ENCODE measurements around the gene PRKCB.

Gene PRKCB

DNA sequence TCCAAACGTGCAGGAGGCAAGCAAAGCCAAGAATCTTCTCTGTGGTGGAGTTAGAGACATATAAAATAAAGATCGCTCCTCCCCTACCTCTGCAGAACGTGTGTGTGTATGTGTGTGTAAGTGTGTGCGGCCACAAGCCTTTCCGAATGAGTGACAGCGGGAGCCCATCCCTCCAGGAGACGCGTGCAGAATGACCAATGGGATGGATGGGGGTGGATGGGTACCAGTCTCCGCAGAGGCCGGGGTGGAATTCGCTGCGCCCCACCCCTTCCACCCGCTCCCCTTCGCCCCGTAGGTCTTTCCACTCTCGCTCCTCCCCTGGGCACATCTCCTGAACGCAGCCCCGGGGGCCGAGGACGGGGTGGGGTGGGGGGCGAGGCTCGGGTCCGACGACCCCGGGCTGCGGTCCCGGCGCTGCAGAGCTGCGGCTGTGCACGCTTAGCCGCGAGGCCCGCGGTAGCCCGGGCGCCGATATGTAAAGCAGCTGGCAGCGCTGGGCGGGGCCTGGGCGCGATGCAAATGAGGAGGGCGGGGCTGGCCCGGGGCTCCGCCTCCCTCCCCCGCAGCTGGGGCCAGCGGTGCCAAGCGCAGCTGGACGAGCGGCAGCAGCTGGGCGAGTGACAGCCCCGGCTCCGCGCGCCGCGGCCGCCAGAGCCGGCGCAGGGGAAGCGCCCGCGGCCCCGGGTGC is at the start of gene PRKCB:
TSS of gene PRKCB (plus strand) at position 594 of the 688 bp plus-strand sequence.
- peak; percentile 72 for DNase-seq

DNA sequence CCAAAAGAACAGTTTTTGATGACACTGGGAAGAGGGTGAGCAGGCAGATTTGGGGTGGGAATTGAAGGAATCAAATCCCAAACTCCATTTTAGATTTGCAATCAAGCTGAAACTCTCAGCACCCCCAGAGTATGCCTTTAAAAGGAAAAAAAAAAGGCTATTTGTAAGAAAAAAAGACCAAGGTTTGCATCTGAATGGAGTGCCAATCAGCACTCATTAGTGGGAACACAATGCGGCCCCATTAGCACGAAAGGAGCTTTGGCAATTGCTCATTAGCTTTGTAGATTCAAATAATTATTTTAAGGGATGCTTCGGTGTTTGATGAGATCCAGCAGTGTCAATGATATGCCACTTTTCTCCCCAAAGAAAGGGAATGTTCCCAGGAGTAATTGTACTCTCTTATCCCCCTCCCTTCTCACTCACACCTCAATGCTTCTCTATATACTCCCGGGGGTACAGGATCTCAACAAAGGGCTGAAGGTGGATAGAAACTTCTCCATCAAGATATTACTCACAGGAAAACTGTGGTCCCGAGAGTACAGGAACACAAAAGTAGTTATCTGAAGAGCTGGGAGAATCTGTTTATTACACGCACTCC is 48.7 kb upstream of the PRKCB start:
- no peak for DNase-seq

DNA sequence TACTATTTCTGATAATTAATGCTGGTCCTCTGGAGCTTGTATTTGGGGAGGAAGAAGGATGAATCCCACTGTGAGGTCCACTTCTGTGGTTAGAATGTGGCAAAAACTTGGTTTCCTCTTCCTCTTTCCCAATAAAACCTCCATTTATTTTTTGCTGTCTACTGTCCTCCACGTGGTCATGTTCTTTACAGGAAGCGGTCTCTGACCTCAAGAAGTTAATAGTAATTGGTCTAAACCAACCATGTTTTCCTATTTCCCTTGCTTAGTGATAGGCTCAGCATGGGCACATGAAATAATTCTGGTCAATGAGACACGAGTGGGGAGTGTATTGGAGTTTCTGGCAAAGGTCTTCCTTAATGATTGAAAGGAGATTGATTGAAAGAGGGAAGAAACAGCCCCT is 47.1 kb upstream of the PRKCB start:
- DNase-seq: no peak

DNA sequence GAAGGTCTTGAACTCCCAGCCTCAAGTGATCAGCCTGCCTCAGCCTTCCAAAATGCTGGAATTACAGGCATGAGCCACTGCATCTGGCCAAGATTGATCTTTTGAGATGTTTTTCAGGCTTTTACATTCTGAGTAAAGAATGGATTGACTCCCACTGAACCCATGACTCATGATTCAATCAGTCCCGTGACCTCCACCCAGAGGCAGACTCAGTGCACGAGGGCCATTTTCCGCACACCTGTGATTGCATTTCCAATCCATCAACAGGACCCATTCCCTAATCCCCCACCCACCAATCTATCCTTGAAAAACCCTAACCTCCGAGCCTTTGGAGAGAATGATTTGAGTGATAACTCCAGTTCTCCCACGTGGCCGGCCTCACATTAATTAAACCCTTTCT is 40.4 kb upstream of the PRKCB start:
- DNase-seq: no peak

DNA sequence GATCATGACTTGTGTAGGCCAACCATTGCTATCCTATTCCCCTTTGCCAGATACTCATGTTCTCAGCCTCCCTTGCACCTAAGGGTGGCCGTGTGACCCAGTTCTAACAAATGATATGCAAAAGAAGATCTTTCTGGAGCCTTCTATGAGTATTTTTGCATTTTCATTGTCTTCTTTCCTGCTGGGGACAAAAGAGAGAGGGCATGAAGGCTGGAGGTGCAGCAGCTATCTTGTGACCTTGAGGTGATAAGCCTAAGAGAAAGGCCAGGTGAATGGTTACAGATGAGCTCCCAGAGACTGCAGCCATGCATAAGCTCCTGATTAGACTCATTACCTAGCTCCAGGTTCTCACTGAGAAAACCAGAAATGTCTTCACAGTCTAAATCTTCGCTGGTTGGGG is 38.8 kb upstream of the PRKCB start:
- no peak for DNase-seq

DNA sequence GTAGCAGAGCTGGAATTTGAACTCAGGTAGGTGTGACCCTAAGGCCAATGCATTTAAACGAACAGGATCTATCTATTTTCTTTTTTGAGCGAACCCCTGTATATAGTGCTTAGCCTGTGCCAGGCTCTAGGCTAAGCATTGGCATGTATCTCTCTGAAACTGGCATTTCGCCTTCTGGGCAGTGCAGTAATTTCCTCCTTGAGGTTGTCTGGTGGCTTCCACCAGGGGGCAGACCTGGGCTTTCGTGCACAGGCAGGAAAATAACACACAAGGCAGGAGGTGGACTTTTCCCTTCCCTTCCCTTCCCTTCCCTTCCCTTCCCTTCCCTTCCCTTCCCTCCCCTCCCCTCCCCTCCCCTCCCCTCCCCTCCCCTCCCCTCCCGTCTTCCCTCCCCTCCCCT is 34.4 kb upstream of the PRKCB start:
- peak; percentile 73 for DNase-seq

DNA sequence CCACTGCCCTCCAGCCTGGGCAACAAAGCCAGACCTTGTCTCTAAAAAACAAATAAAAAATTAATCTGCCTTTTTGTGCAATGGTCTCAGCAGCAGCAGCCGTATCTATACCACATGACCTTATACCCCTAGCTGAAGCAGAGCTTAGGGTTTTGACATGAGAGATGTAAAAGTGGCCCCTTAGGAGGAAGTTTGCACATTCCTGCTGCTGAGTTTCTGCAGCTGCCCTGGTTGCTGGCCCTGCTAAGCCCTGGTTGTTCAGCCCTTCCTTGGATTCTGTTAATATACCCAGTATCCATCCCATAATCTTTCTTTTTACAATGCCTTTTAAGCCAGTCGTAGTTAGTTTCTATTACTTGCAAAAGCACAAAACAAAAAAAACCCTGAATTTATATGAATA is 33.0 kb upstream of the PRKCB start:
- DNase-seq: no peak

DNA sequence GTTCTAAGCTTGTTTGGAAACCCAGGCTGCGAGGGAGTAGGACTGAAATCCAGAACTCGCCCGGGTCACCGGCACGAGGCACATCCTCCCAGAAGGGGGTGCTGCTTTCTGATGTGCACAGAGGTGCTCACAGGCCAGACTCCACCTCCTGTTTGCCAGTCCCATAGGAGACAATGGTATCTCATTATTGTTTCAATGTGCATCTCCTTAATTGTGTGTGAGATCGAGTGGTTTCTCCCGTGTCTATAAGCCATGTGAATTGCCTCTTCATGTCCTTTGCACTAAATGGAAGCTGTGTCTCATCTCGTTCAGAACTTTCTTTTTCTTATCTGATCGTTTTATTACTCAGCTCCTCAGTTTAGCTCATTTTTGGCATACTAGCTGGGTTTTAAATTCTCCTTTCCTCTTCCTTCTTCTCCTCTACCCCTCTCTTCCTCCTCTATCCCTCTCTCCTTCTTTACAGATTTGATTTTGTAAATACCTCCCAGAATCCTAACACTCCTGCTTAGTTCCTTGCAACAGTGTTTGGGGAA is 32.1 kb upstream of the PRKCB start:
- DNase-seq: peak; percentile 79

DNA sequence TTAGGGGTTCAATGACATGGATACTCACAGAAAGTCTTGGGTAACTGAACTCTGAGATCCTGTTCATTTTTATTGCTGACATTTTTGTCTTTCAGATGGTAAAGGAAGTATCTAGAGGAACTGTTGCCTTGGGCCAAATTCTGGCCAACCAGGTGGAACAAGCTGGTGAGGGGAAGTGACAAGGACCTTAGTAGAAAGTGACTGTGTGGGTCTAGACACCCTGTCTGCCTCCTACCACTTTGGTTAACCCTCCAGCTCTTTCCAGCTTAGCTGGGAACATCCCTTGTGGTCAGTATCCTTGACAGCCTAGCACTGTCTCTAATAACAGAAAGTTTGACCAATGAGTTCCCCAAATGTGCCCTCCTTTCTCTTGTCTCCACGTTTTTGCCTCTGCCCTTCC is 28.8 kb upstream of the PRKCB start:
- no peak for DNase-seq

DNA sequence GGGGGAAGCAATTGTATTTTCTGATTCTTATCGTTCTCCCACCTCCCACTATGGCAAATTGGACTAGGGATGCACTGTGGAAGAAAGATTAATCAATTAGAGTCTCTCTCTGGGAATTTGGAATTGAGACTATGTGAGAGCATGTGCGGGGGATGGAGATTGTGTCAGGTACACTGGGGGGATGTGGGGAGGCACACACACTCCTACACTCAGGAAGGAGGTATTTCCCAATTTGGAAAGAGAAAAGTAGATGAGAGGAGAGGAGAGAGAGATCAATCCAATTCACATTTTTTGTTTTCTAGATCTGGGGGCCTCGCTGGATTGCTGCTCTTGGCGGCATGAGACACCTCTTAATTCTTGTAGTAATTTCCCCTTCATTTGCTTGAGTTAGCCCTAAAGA is 14.3 kb upstream of the PRKCB start:
- DNase-seq: no peak

DNA sequence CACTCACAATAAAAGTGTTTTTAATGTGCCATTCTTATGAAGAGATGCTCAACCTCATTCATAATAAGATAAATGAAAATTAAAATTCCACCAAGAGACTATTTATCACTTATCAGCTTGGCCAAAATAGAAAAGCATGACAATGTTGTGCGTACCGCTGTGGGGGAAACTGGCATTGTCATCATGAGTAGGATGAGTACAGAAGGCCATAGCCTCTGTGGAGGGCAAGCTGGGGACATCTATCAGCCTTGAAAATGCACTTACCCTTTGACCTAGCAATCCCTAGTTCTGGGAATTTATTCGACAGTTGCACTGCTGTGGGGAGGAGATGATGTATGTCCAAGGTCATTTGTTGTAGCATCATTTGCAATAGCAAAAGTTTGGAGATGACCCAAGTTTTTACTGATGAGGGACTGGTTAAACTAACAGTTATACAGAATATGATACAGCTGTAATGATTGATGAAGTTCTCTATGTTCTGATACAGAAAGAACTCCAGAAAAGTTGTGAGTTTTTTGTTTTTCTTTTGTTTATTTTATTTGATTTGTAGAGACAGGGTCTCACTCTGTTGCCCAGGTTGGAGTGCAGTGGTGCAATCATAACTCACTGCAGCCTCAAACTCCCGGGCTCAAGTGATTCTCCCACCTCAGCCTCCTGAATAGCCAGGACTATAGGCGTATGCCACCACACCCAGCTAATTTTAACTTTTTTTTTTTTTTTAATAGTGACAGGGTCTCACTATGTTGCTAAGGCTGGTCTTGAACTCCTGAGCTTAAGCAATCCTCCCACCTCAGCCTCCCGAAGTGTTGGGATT is 13.7 kb upstream of the PRKCB start:
- DNase-seq: no peak

DNA sequence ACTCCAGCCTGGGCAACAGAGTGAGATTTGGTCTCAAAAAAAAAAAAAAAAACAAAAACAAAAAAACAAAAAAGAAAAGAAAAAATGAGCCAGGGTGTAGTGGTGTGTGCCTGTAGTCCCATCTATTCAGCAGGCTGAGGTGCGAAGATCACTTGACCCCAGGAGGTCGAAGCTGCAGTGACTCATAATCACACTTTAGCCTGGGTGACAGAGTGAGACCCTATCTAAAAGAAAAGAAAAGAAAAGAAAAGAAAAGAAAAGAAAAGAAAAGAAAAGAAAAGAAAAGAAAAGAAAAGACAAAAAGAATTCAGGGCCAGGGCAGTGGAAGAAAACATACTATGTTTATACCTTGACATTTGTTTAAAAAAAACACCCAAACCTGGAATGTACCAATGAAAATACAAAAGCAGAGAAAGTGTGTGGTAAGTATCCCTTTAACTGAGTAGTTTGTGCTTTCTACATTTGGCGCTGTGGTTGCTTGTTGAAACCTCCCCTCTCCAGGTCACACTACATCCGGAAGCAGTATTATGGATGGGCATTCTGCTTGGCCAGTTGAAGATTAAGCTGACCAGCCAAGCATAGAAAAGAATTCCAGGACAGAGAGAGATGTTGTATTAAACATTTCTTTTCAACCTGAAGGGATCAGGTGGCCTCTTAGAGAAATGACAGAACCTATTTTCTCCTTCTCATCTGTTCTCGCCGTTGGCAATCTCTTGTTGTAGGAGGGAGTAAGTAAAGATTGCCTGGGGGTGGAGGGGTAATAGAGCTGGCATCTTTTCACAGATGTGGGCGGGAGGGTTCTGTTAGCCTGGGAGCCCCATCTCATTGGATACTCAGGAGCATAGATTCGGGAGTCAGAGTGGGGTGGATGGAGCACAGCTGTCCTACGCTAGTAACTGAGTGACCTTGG is 12.1 kb upstream of the PRKCB start:
- no peak for DNase-seq

DNA sequence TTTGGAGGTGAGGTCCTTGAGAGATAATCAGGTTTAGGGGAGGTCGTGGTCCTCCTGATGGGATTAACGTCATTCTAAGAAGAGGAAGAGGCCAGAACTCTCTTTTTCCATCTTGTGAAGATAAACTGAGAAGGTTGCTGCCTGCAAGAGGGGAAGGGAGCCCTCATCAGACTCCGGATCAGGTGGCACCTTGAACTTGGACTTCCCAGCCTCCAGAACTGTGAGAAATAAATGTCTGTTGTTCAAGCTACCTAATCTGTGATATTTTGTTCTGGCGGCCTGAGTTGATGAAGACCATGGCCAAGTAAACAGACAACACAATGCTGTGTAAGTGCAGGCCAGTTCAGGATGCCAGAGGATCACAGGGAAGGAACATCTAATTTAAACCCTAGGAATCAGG is 10.9 kb upstream of the PRKCB start:
- no peak for DNase-seq

DNA sequence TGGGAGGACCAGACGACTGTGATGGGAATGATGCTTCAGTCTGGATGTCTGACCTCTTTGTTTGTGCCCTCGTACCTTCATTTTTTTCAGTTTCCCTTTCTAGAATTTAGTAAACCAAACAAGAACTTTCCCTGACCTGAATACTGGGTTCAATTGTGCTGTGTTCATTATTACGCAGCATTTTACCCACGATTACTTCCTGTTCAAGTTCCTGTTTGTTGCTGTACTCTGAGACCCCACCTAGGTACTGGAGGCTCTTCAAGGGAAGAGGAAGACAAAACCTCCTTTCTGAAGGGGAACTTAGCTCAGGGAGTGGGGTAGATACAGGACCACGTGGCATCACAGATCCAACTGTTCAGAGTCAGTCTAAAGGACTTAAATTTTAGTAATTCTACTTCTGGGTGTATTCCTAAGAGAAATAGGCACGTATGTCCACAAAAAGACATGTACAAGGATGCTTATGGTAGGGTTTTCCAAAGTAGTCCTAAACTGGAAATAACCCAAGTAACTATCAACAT is 9.2 kb upstream of the PRKCB start:
- no peak for DNase-seq

DNA sequence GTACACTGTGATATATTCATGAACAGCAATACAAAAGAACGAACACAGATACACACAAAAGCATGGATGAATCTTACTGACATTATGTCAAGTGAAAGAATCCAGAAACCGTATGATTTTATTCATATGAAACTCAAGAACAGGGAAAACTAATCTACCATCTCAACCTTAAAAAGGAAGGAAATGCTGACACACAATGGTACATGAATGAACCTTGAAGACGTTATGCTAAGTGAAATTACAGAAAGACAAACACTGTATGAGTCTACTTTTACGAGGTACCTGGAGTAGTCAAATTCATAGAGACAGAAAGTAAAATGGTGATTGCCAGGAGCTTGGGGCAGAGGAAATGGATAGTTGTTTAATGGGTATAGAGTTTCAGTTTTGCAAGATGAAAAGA is 8.7 kb upstream of the PRKCB start:
- DNase-seq: no peak

DNA sequence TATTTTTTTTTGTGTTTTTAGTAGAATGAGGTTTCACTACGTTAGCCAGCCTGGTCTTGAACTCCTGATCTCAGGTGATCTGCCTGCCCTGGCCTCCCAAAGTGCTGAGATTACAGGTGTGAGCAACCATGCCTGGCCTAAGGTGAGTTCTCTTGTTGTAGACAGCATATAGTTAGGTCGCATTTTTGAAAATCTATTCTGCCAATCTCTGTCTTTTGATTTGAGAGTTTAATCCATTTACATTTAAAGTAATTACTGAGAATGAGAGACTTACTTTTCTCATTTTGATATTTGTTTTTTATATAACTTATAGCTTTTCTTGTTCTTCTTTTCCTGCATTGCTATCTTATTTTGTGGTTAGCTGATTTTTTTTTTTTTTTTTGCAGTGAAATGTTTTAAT is 6.3 kb upstream of the PRKCB start:
- DNase-seq: no peak

DNA sequence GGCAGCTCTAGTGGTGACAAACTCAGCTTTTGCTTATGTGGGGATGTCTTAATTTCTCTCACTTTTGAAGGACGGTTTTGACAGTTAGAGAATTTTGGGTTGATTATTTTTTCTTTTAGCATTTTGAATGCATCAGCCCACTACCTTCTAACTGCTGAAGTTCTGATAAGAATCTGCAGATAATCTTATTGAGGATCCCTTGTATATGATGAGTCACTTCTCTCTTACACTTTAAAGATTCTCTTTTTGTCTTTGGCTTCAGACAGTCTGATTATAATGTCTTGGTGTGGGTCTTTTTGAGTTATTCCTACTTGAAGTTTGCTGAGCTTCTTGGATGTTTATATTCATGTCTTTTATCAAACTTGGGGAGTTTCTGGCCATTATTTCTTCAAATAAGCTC is 5.5 kb upstream of the PRKCB start:
- no peak for DNase-seq

DNA sequence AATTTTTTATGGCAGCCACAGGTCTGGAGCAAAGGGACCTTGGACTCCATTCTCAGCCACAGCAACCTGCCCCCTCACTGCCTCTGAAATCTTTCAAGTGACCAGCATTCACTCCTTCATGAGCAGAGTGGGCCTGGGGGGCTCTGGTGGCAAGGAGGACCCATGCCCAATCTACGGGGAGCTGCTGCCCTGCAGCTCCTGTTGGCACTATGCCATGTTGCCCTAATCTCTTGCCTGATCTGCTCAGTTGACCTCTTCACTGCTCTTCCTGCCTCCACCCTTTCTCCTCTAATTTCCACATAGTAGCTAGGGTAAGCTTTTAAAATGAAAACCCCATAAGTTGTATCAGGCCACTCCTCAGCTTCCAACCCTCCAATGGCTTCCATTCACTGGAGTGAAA is 2.9 kb upstream of the PRKCB start:
- no peak for DNase-seq

DNA sequence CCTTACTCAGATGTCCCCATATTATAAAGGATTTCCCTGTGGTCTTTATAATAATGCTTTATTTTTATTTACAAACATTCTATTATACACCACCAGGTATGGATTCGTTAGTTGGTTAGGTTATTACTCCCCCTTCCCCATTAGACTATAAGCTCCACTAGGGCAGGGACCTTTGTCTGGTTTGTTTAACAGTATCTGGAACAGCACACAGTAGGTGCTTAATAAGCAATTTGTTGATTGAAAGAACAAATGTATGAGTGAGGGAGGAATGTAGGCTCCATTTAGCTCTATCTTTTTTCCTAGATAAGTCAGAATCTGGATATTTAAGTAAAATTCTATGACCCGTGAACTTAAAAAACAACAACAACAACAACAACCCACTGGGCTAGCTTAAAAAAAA is 2.3 kb upstream of the PRKCB start:
- DNase-seq: no peak

DNA sequence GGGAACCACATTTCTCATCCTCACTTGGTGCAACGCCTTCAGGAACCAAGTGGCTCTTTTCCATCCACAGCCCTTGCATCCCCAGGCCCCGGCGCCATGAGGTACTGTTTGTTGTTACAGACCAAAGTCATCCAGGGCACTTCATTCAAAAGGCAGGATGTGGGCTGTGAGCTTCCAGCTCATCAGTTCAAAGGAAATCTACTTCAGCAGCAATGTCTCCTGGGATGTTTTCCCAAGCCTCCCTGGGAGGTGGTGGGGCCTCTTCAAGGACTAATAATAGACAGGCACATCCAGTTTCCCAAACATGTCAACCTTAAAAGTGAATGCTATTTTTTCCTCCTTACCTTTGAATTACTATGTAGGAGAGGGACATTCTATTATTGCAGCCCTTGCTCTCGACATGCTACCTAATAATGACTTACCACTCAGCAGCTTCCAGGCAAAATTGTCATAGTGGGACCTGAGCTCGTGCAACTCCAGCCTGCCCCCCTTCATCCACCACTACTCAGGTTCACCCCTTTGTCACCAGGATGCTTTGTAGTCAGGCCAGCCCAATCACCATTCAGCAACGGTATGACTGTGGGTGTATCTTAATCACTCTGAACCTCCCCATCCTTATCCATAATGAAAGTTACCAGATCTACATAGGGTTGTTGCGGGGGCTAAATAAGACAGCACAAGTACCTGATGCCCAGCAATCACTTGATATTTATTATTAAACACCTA is 1.7 kb upstream of the PRKCB start:
- DNase-seq: no peak

DNA sequence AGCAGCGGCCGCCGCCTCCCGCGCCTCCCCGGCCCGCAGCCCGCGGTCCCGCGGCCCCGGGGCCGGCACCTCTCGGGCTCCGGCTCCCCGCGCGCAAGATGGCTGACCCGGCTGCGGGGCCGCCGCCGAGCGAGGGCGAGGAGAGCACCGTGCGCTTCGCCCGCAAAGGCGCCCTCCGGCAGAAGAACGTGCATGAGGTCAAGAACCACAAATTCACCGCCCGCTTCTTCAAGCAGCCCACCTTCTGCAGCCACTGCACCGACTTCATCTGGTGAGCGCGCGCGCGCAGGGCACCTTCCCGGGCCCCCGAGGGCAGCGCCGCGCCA is 258 bp downstream of the PRKCB start:
- no peak for DNase-seq
